H54 (cell line): Measurements from ENCODE around the gene NPBWR2.
"Not testable (repeated sequence)": the region's sequence is repeated elsewhere in the genome, so short reads cannot be mapped to it uniquely, and the experiment has no call there.

Experiments used
- DNase-seq: peaks from one replicate; pipeline ENCODE4 v3.0.0; 2011; ENCODE audit warnings: low spot score, mixed read lengths; ENCODE audit not compliant: insufficient read length
- FAIRE-seq: peaks from 3 replicates; lab custom pipeline; 2011; peaks lifted over from hg19 to GRCh38; lab: Jason Lieb, UNC
- POLR2A ChIP-seq: IDR thresholded peaks from 2 replicates; pipeline ENCODE4 v1.6.1; 2011; ENCODE audit warnings: low read depth, mild to moderate bottlenecking, low read length

The NPBWR2 gene

GRCh38 chr20:64138276-64138815, 31.0 kb upstream of the NPBWR2 start:
- no peak for FAIRE-seq
- TF ChIP-seq POLR2A = no peak
- no peak for DNase-seq

GRCh38 chr20:64137598-64138031, 30.2 kb upstream of the NPBWR2 start:
- FAIRE-seq (no peak), DNase-seq (no peak)
- no peak for TF ChIP-seq POLR2A

GRCh38 chr20:64136004-64136710, 28.8 kb upstream of the NPBWR2 start:
- no peak for TF ChIP-seq POLR2A
- FAIRE-seq = no peak
- no peak for DNase-seq

GRCh38 chr20:64134744-64135143, 27.4 kb upstream of the NPBWR2 start:
- not testable (repeated sequence) for FAIRE-seq, DNase-seq

- DNase-seq (no peak), FAIRE-seq (no peak)
- no peak for TF ChIP-seq POLR2A
Observed at GRCh38 chr20:64133951-64134407, 26.6 kb upstream of the NPBWR2 start.

- no peak for TF ChIP-seq POLR2A
- FAIRE-seq = no peak
- DNase-seq = peak; percentile 73
Observed at GRCh38 chr20:64131406-64131805, 24.0 kb upstream of the NPBWR2 start.

GRCh38 chr20:64130876-64131275, 23.5 kb upstream of the NPBWR2 start:
- TF ChIP-seq POLR2A = no peak
- DNase-seq (no peak), FAIRE-seq (no peak)

- no peak for TF ChIP-seq POLR2A
- DNase-seq (no peak), FAIRE-seq (no peak)
Observed at GRCh38 chr20:64130271-64130670, 22.9 kb upstream of the NPBWR2 start.

GRCh38 chr20:64129146-64129782, 21.9 kb upstream of the NPBWR2 start:
- no peak for FAIRE-seq
- no peak for DNase-seq
- TF ChIP-seq POLR2A = no peak

GRCh38 chr20:64123517-64123916, 16.2 kb upstream of the NPBWR2 start:
- DNase-seq, FAIRE-seq: not testable (repeated sequence)

- FAIRE-seq, DNase-seq: not testable (repeated sequence)
Observed at GRCh38 chr20:64122927-64123326, 15.6 kb upstream of the NPBWR2 start.

GRCh38 chr20:64121586-64121985, 14.2 kb upstream of the NPBWR2 start:
- DNase-seq (no peak), FAIRE-seq (no peak)
- TF ChIP-seq POLR2A = no peak

- no peak for FAIRE-seq
- DNase-seq = no peak
- no peak for TF ChIP-seq POLR2A
Observed at GRCh38 chr20:64119681-64120341, 12.4 kb upstream of the NPBWR2 start.

GRCh38 chr20:64119301-64119680, 11.9 kb upstream of the NPBWR2 start:
- DNase-seq (no peak), FAIRE-seq (no peak)
- TF ChIP-seq POLR2A = no peak

- DNase-seq, FAIRE-seq: not testable (repeated sequence)
Observed at GRCh38 chr20:64117432-64117777, 10.0 kb upstream of the NPBWR2 start.
